OCI-LY1 (cell line): ENCODE measurements around the gene GSTO1.

Experiments used
- H2AFZ ChIP-seq: fragments of 200-600 bp; sonication (generic), shearing (Covaris generic); 2 replicates; pipeline ENCODE4 v1.6.0; 2014; ENCODE audit warnings: antibody characterized with exemption, mild to moderate bottlenecking, low read length
- H3F3A ChIP-seq: fragments of 200-600 bp; sonication (generic), shearing (Covaris generic); 2 replicates; pipeline ENCODE4 v1.6.0; 2014; ENCODE audit warnings: mild to moderate bottlenecking, antibody characterized with exemption, low read length, moderate library complexity; ENCODE audit not compliant: insufficient read depth
- H3K27ac ChIP-seq: fragments of 200-600 bp; sonication (generic); 2 replicates; pipeline ENCODE4 v1.5.1; 2014; ENCODE audit warnings: low read length, mixed run types, mild to moderate bottlenecking, low read depth; ENCODE audit not compliant: poor library complexity, severe bottlenecking
- H3K27me3 ChIP-seq: fragments of 200-600 bp; sonication (generic); 2 replicates; pipeline ENCODE4 v1.6.0; 2014; ENCODE audit warnings: antibody characterized with exemption, mild to moderate bottlenecking, low read length, moderate library complexity; ENCODE audit not compliant: insufficient read depth
- H3K36me3 ChIP-seq: fragments of 200-600 bp; sonication (generic); 2 replicates; pipeline ENCODE4 v1.6.1; 2014; ENCODE audit warnings: mild to moderate bottlenecking, antibody characterized with exemption, low read length, moderate library complexity, mixed read lengths; ENCODE audit not compliant: insufficient read depth
- H3K4me1 ChIP-seq: fragments of 200-600 bp; sonication (generic); 2 replicates; pipeline ENCODE4 v1.5.1; 2014; ENCODE audit warnings: mild to moderate bottlenecking, low read length, moderate library complexity; ENCODE audit not compliant: insufficient read depth, severe bottlenecking
- H3K4me2 ChIP-seq: fragments of 200-600 bp; sonication (generic), shearing (Covaris generic); 2 replicates; pipeline ENCODE4 v1.6.1; 2014; ENCODE audit warnings: low read length
- H3K4me3 ChIP-seq: fragments of 200-600 bp; sonication (generic); 2 replicates; pipeline ENCODE4 v1.5.1; 2014; ENCODE audit warnings: low read length, low read depth, mild to moderate bottlenecking, mixed read lengths; ENCODE audit not compliant: poor library complexity, severe bottlenecking
- H3K79me2 ChIP-seq: fragments of 200-600 bp; shearing (Covaris generic); 2 replicates; pipeline ENCODE4 v1.6.1; 2016; ENCODE audit warnings: mixed run types, low read length, mixed read lengths; ENCODE audit not compliant: insufficient read depth
- H3K9ac ChIP-seq: fragments of 200-600 bp; sonication (generic), shearing (Covaris generic); 2 replicates; pipeline ENCODE4 v1.6.1; 2014; ENCODE audit warnings: mild to moderate bottlenecking, low read length, mixed read lengths
- H3K9me2 ChIP-seq: fragments of 200-600 bp; sonication (generic), shearing (Covaris generic); 2 replicates; pipeline ENCODE4 v1.6.1; 2014; ENCODE audit warnings: low read depth, mild to moderate bottlenecking, low read length, mixed read lengths
- H3K9me3 ChIP-seq: fragments of 200-600 bp; shearing (Covaris generic); 2 replicates; pipeline ENCODE4 v1.6.1; 2014; ENCODE audit warnings: low read length, mixed read lengths
- H4K20me1 ChIP-seq: fragments of 200-600 bp; sonication (generic), shearing (Covaris generic); 2 replicates; pipeline ENCODE4 v1.6.0; 2016; ENCODE audit warnings: mild to moderate bottlenecking, low read length; ENCODE audit not compliant: insufficient read depth
- CTCF ChIP-seq: fragments of 200-600 bp; sonication (generic), shearing (Covaris generic); IDR thresholded peaks from 2 replicates; pipeline ENCODE4 v1.5.1; 2017; ENCODE audit warnings: mild to moderate bottlenecking, antibody characterized with exemption, low read length, moderate library complexity, mixed read lengths
- EZH2 ChIP-seq: fragments of 200-600 bp; sonication (generic), shearing (Covaris generic); IDR thresholded peaks from 2 replicates; pipeline ENCODE4 v1.8.0; 2017; ENCODE audit warnings: borderline replicate concordance, mixed run types, mild to moderate bottlenecking, antibody characterized with exemption, low read length, moderate library complexity, mixed read lengths

Gene GSTO1

GRCh38 chr10:104276192-104276591 is 21.5 kb downstream of the GSTO1 start:
- TF ChIP-seq EZH2 (no peak), CTCF (no peak)
- Histone ChIP-seq H3F3A (no peaks in the 10 kb centered on the region), H3K36me3 (no peaks in the 10 kb centered on the region), H3K4me3 (no peak overlapping the region), H3K9me3 (no peaks in the 10 kb centered on the region), H4K20me1 (no peaks in the 10 kb centered on the region), H2AFZ (no peak overlapping the region), H3K79me2 (no peaks in the 10 kb centered on the region), H3K9me2 (no peaks in the 10 kb centered on the region), H3K27ac (no peak overlapping the region), H3K9ac (no peak overlapping the region), H3K4me2 (no peak overlapping the region), H3K27me3 (no peaks in the 10 kb centered on the region), H3K4me1 (no peaks in the 10 kb centered on the region)

DNA sequence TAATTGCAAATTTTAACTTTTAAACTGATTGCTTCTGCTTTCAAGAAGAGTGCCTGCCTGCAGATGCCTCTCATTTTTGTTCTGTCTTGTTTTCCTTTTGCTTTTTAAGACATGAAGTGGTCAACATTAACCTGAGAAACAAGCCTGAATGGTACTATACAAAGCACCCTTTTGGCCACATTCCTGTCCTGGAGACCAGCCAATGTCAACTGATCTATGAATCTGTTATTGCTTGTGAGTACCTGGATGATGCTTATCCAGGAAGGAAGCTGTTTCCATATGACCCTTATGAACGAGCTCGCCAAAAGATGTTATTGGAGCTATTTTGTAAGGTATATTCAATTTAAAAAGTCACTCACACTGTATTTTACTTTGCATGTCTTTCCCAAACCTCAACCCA is 23.1 kb downstream of the GSTO1 start:
- Histone ChIP-seq H3K9ac (no peak overlapping the region), H3K4me2 (no peak overlapping the region), H3F3A (no peaks in the 10 kb centered on the region), H3K9me3 (no peaks in the 10 kb centered on the region), H3K27me3 (no peaks in the 10 kb centered on the region), H3K4me3 (no peak overlapping the region), H4K20me1 (no peaks in the 10 kb centered on the region), H2AFZ (no peak overlapping the region), H3K27ac (no peak overlapping the region), H3K4me1 (no peaks in the 10 kb centered on the region), H3K79me2 (no peaks in the 10 kb centered on the region), H3K36me3 (no peaks in the 10 kb centered on the region), H3K9me2 (no peaks in the 10 kb centered on the region)
- no peak for TF ChIP-seq CTCF
- TF ChIP-seq EZH2 = no peak

GRCh38 chr10:104279550-104280259 is 25.0 kb downstream of the GSTO1 start:
- no peak overlapping the region for H3K4me3 ChIP-seq
- no peaks in the 10 kb centered on the region for H3K9me2 ChIP-seq
- TF ChIP-seq CTCF (no peak), EZH2 (no peak)
- H3K9me3 ChIP-seq = no peaks in the 10 kb centered on the region
- H2AFZ ChIP-seq = no peak overlapping the region
- H3K79me2 ChIP-seq = no peaks in the 10 kb centered on the region
- no peak overlapping the region for H3K9ac ChIP-seq
- H4K20me1 ChIP-seq = no peaks in the 10 kb centered on the region
- no peaks in the 10 kb centered on the region for H3K4me1 ChIP-seq
- H3K27ac ChIP-seq = no peak overlapping the region
- H3K27me3 ChIP-seq = peaks cover 4% of the 10 kb centered on the region; the same call in 1 of the 2 replicates
- H3F3A ChIP-seq = no peaks in the 10 kb centered on the region
- no peak overlapping the region for H3K4me2 ChIP-seq
- no peaks in the 10 kb centered on the region for H3K36me3 ChIP-seq
